Right atrium auricular region (tissue), 2 donors: ENCODE data around the gene MMP24OS. TPM values are rescaled to one million over a fixed set of nuclear protein-coding genes. Genes with fewer than 3 reads are reported as not detected.

Experiments used
- DNase-seq: peaks from one replicate; pipeline ENCODE4 v3.0.0-alpha.2; 2019; ENCODE audit warnings: low spot score
- H3K27ac ChIP-seq, 2 donors: fragments of 200-600 bp; sonication (generic); 1 replicate in 1 of 2; 2 replicates in 1 of 2; pipeline ENCODE4 v1.5.1; 2016 to 2019
- H3K27me3 ChIP-seq, 2 donors: fragments of 200-600 bp; sonication (generic); one replicate each; pipeline versions ENCODE4 v1.5.1 to v1.6.0; 2017 to 2019
- H3K36me3 ChIP-seq: fragments of 200-600 bp; sonication (generic); one replicate; pipeline ENCODE4 v1.5.1; 2016
- H3K4me1 ChIP-seq, 2 donors: fragments of 200-600 bp; sonication (generic); one replicate each; pipeline versions ENCODE4 v1.5.1 to v1.6.0; 2017 to 2019
- H3K4me3 ChIP-seq, 2 donors: fragments of 200-600 bp; sonication (generic); 1 replicate in 1 of 2; 2 replicates in 1 of 2; pipeline ENCODE4 v1.5.1; 2017 to 2019; ENCODE audit warnings: mild to moderate bottlenecking in 1 of 2, moderate library complexity in 1 of 2
- H3K9me3 ChIP-seq, 2 donors: fragments of 200-600 bp; sonication (generic); one replicate each; pipeline ENCODE4 v1.5.1; 2019
- total RNA-seq, 2 donors: library from RNA; depleted of rRNA; stranded (reverse); fragments of >200 nt; gene quantifications; one replicate each; pipeline ENCODE4 v1.1.0, GENCODE V29; 2016
- TF ChIP-seq, protein P1 (sequence below), 2 donors: fragments of 200-600 bp; sonication (generic); IDR thresholded peaks; one replicate each; pipeline ENCODE4 v1.5.1; 2019; ENCODE audit warnings: antibody characterized with exemption in 2 of 2

Gene MMP24OS
- total RNA-seq, 2 donors from 2014 or later: 11.9 to 24.2 TPM

DNA sequence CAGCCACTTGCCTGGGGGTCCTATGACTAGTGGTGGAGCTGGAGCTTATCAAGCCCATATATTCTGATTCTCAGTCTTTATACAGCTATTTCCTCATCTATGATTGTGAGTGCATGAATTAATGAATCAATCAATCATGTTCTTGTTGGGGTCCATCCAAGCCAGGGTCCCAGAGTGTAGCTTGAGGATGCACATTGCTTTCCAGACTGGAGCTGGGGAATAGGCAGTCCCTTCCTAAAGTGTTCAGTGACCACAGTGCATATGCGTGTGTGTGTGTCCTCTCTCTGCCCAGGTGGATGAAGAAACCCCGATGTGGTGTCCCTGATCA is 26.3 kb downstream of the MMP24OS start:
- H3K4me1 ChIP-seq: no peaks in the 10 kb centered on the region
- TF ChIP-seq, protein P1, sequence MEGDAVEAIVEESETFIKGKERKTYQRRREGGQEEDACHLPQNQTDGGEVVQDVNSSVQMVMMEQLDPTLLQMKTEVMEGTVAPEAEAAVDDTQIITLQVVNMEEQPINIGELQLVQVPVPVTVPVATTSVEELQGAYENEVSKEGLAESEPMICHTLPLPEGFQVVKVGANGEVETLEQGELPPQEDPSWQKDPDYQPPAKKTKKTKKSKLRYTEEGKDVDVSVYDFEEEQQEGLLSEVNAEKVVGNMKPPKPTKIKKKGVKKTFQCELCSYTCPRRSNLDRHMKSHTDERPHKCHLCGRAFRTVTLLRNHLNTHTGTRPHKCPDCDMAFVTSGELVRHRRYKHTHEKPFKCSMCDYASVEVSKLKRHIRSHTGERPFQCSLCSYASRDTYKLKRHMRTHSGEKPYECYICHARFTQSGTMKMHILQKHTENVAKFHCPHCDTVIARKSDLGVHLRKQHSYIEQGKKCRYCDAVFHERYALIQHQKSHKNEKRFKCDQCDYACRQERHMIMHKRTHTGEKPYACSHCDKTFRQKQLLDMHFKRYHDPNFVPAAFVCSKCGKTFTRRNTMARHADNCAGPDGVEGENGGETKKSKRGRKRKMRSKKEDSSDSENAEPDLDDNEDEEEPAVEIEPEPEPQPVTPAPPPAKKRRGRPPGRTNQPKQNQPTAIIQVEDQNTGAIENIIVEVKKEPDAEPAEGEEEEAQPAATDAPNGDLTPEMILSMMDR (IDR thresholded peaks at IDR 0.05): no peak
- no peaks in the 10 kb centered on the region for H3K9me3 ChIP-seq
- H3K4me3 ChIP-seq: no peak overlapping the region
- H3K27me3 ChIP-seq: no peaks in the 10 kb centered on the region
- no peak overlapping the region for H3K27ac ChIP-seq
- DNase-seq: no peak
- no peaks in the 10 kb centered on the region for H3K36me3 ChIP-seq

DNA sequence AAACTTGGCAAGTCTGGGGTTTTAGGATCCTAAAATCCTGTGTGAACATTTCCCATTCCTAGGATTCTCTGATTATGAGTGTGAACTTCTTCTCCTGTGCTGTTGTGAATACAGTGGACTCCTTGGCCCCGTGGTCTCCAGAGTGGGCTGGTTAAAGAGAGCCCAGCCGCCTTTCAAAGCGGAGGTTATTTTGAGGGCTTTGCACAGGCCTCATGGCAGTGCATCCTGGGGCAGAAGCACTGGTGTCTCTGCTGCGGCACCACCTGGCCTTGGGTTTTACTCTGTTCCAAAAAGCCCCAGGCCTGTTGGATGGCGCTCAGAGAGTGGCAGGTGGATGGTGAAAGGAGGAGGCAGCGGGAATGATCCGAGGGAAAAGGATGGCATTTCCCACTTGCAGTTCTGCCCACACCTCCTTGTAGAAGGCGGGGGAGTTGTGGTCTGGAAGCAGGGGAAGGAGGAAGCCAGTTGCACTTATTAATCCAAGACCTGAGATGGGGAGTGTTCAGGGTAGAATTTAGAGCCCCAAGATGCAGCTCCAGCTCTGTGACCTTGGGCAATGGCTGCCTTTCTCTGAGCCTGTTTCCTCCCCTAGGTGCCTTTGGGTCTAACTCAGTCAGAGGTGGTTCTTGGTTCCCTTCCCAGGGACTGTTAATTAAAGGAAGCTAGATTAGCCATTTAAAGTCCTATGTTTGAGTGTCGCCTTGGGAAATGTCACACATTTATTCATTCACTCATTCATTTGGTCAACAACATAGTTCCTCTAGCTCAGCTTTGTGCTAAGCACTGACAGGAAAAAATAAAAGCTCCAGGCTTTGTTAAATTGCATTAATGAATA is 29.1 kb downstream of the MMP24OS start:
- no peaks in the 10 kb centered on the region for H3K9me3 ChIP-seq

DNA sequence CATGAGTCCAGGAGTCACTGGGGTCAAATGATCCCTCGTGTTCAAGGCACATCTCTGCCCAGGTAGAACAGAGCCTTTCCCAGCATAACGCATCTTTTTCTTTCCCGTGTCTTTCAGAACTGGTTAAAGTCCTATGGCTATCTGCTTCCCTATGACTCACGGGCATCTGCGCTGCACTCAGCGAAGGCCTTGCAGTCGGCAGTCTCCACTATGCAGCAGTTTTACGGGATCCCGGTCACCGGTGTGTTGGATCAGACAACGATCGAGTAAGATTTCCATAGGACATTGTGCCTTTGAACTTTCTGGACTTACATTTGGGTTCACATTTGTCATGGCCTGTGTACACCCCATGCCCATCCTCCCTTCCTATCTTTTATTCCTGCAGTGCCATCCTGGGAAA is 31.2 kb downstream of the MMP24OS start:
- no peak overlapping the region for H3K27ac ChIP-seq
- TF ChIP-seq, protein P1 (IDR thresholded peaks at IDR 0.05): no peak
- DNase-seq: no peak

More for the DNA sequence above, 29.1 kb downstream of the MMP24OS start:
- Histone ChIP-seq H3K27ac (no peak overlapping the region), H3K36me3 (no peaks in the 10 kb centered on the region), H3K4me3 (no peak overlapping the region), H3K4me1 (no peaks in the 10 kb centered on the region), H3K27me3 (no peaks in the 10 kb centered on the region)
- no peak for DNase-seq
- TF ChIP-seq, protein P1 (IDR thresholded peaks at IDR 0.05): no peak

DNA sequence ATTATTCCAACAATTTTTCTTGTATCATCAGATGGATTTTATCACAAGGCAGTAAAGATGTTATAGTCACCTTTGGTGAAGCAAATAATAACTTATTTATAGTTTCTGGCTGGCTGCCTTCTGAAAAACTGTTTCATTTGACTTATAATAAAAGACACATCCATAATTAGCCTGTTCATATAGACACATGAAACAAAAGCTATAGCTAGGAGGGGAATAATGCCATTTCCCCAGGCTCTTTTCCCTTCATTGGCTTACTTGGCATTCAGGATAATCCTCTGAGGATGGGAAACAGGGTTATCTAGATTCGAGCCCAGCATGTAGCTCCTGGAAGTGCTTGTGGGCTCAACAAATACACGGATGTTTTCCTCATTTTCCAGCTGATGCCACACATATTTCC is 33.9 kb downstream of the MMP24OS start:
- Histone ChIP-seq H3K9me3 (no peaks in the 10 kb centered on the region), H3K4me3 (no peak overlapping the region), H3K27ac (no peak overlapping the region), H3K36me3 (no peaks in the 10 kb centered on the region), H3K27me3 (no peaks in the 10 kb centered on the region), H3K4me1 (no peaks in the 10 kb centered on the region)
- no peak for DNase-seq
- TF ChIP-seq, protein P1 (IDR thresholded peaks at IDR 0.05): no peak

More for the DNA sequence above, 31.2 kb downstream of the MMP24OS start:
- no peaks in the 10 kb centered on the region for H3K4me1 ChIP-seq
- no peaks in the 10 kb centered on the region for H3K27me3 ChIP-seq
- no peaks in the 10 kb centered on the region for H3K9me3 ChIP-seq
- H3K4me3 ChIP-seq: no peak overlapping the region
- H3K36me3 ChIP-seq: no peaks in the 10 kb centered on the region

DNA sequence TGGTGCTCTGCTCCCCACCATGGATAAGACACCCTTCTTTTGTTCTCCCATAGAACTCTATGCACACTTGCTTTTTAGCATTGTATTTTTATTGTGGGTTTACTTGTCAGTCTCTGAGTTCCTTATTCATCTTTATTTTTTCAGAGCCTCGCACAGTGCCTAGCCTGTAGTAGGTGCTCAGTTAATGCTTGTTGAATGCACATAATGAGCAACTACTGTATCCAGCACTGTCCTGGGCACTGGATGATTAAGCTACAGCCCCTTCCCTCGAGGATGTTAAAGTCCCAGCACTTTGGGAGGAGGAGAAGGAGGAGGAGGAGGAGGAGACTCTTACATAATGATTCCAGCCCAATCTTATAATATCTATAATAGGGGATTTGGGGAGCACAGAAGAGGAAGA is 34.6 kb downstream of the MMP24OS start:
- no peak for DNase-seq
- Histone ChIP-seq H3K9me3 (no peaks in the 10 kb centered on the region), H3K27me3 (no peaks in the 10 kb centered on the region), H3K27ac (no peak overlapping the region), H3K36me3 (no peaks in the 10 kb centered on the region), H3K4me3 (no peak overlapping the region), H3K4me1 (no peaks in the 10 kb centered on the region)
- TF ChIP-seq, protein P1 (IDR thresholded peaks at IDR 0.05): no peak
